Ramos (cell line): ENCODE measurements around the gene MTARC1.

Experiments used
- in situ Hi-C: fragments of 300-500 bp; cut with MboI; formaldehyde crosslinking; loops from one replicate; pipeline ENCODE4 v1.14.3; 2022; ENCODE audit warnings: low sequenced_read_pairs; ENCODE audit not compliant: unreplicated experiment

Gene MTARC1

DNA sequence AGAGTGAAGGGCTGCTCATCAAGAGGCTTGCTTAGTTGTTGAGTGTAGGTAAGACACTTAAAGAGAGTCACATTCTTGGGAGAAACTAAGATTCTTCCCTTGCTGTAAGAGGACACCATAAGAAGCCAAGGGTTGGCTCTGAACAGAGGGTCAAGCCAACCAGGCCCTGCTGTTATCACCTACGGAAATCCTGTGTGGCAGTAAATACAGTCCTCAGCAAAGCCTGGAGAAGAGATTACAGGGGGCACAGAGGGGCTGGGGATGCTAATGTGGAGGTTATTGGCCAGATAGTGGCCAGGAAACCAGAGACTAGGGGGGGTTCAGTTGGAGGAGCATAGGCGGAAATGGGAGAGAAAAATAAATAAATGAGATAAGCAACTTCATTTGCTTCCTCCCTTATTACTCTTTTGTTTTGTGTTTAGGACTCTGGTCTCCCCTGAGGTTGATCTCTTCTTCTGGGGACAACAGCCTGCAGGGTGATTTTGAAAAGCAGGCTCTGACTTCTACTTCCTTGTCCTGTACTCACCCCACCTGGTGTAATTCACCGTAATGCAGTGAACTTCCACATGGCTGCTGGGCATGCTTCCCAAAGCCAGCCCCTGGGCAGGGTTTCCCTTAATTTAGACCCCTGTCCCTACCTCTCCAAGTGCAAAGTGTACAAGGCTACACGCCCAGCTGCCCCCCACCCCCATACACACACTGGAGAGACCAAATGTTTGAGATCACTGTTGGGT, 40.9 kb downstream of the MTARC1 start:
- in situ Hi-C loops, result no loop called here

DNA sequence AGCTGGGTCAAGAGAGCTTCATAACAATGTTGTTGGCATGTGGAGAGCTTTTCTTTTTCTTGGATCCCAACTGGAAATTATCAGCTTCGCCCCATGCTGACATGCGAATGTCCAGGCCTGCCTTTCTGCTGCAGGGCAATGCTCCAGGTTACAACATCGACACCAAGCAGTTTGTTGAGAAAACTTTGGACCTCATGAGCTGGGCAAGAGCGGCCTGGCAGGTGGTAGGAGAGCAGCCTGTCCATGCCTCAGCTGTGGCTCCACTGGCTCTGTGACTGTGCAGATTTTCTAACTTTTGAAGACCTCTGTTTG, 41.4 kb downstream of the MTARC1 start:
- in situ Hi-C loops, result no loop called here

DNA sequence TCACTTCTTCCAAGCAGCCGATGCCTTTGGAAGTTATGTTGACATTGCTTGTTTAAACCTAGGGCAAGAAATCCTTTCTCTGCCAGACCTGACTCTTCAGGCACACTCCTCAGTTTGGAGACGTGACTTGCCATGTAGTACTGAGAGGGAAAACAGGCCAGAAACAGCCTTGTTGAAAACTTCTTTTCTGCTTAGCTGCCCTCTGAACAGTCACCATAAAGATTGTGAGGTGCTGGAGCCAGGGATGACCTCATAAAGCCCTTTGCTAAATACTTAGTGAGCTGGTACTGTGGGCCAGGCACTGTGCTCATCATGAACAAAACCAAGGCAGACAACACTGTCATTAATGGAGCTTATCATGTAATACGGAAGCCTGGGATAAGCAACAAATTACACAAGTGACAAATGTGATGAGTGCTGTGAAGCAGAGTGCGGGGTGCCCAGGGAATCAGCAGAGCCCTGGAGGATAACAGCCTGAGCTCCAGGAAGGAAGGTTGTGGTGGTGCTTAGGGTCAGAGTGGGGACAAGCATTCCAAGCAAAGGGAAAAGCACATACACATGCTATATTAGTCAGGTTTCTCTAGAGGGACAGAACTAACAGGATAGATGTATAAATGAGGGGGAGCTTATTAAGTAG, 42.4 kb downstream of the MTARC1 start:
- in situ Hi-C loops, result no loop called here

DNA sequence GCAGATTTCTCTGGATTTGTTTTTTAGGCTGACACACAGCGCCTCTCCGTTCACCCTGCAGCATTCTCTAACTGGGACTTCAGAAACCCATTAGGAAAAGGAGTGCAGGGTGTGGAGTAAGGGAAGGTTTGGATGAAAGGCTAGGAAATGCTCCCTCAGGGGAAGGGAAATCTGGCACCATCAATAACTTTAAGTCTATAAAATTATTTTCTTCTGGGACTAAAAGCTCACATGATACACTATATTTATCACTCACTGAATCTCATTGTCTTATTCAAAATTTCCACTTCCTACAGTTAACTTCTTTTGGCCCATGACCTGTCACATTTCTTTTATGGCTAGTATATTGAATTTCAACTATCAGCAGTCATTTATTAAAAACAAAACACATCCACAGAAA, 46.7 kb downstream of the MTARC1 start:
- in situ Hi-C loops, result no loop called here

DNA sequence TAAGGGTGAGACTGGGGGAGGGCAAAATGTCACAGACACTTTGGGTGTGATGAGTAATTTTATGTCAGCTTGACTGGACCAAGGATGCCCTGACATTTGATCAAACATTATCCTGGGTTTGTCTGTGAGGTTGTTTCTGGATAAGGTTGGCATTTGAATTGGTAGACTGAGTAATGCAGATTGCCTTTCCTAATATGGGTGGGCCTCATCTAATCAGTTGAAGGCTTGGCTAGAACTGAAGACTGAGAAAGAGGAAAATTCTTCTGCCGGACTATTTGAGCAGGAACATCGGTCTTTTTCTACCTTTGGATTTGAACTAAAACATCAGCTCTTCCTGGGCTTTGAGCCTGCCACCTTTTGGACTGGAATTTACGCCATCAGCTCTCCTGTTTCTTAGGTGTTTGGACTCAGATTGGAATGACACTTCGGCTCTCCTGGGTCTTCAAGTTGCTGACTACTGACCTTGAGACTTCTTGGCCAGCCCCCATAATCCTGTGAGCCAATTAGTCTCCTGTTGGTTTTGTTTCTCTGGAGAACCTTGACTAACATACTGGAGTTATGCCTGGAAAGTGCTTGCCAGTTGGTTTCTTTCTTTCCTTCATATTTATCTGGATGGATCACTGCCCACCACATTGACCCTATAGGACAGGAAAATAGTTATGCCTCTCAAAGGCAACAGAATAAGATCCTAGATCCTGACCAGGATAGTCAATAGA, 47.6 kb downstream of the MTARC1 start:
- in situ Hi-C loops, result no loop called here
